GM19395 (cell line): ENCODE results near the gene VAPB.

Source experiments
- ATAC-seq: cut with Tn5 transposase; IDR thresholded peaks from one replicate; pipeline ENCODE4 v1.9.1; 2021; ENCODE audit warnings: mild to moderate bottlenecking, moderate library complexity; ENCODE audit not compliant: unreplicated experiment

VAPB gene

DNA sequence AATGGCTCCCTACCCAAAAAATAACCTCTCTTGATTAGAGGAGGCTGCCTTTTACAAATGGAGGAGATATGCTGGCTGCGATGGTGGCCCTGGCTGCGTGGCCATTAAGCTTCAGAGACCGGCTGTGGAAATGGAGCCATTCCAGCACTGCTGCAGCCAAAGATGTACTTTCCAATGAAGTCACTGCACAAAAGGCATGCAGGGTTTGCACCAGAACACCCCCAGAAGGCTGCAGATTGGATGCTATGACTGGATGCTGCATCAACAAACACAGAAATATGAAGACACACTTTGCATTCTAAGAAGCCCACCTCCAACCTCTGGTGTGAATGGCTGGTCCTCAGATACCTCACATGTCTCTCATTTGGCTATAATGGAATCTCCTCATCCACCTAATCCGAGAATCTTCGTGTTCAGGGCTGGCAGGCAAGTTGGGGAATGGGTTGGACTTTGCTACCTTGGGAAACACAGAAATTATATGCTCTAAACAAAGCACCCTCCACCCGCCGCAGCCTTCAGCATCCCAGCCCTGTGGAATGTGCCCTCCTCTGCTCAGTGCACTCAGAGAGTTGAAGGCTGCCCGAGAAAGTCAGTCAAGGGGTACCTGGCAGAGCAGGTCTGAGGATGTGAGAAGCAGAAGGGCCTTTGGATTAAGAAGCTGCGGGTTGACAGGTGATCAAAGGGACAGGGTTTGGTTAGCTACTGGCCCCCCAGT is 90.9 kb downstream of the VAPB start:
- ATAC-seq: no peak

DNA sequence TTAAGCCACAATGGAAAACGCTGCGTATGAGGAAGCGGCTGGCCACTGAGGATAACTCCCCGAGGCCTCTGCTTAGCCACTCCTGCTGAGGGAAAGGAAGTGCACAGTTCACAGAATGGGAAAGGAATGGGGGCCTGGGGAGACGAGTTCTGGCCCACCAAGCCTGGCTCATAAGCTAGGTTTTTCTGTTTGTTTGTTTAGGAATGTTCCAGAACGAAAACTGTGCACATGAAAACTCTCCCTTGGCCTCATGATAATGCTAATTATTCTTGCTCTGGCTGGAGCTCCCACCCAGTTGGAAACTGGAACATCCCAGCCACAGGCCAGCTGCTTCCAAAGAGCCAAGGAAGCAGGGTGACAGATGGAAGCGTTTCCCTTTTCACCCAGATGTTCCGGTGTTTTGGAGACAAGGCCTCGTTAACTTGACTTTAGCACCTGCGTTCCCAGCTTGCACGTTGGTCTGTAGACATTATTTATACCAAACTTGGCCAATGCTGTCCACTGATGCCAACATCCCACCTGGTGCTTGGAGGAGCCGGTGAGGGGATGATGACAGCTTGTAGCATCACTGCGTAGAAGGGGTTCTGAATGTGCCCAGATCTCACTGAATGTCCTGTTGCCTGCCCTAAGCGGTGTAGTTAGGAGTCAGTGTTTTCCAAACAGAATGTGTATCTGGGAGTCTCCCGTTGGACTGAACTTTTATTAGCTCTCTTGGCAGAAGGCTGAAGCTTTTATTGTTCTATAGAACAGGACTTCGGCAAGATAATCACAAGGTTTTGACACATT is 91.7 kb downstream of the VAPB start:
- no peak for ATAC-seq

DNA sequence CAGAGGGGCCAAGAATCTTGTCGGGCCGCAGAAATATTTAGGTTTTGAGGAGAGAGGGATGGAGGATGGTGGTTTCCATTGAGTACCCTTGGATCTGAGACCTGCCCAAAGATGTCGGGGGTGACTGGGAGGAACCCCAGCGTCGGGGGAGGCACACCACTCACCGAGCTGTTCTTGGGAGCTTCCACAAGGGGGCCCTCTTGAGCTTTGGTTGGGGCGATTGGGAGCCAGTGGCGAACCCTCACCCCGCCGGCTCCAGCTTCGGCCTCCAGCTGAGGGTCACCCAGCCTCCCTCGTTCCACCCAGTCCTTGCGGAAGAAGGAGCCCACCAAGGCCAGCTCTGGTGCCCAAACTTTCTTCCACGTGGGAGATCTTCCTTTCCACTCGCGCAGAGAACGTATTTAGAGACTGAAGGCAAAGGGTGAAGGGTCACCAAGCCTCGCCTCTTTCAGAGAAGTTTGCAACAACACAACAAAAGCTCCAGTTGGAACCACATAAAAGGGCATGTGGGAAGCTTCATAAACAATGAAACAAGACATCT is 92.5 kb downstream of the VAPB start:
- no peak for ATAC-seq

DNA sequence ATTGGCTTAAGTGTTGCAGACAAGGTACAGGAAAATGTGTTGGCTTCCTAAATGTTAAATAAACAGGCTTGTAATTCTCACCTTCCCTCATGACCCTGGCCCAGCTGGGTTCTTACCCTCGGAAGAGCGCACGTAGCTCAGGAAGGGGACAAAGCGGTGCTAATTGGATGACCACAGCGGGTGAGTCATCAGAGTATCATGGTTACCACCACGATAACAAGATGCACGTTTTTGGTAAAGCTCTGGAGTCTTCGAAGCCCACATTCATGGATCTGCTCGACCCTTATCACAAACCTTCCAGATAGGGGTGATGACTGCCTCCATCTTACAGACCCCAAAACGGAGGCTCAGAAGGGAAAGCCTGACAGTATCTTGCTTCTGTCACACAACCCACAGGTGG is 93.4 kb downstream of the VAPB start:
- no peak for ATAC-seq

DNA sequence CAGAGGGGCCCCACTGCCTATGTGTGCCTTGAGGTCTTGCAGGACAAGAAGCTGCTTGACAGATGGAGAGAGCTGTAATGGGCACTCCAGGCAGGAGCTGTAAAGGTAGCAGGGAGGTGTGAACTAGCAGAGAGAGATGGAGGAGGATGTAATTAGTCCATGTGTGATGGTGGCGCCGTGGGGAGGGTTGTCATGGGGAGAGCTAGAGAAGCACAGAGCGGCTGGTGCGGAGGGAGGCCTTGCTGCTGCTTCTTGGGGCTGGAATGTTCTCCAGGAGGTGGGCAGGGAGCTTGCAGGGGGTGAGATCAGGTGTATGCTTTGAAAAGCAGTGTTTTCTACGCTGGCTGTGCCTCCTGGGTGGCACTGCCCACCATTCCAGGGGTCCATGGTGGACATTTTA is 94.0 kb downstream of the VAPB start:
- ATAC-seq: no peak

DNA sequence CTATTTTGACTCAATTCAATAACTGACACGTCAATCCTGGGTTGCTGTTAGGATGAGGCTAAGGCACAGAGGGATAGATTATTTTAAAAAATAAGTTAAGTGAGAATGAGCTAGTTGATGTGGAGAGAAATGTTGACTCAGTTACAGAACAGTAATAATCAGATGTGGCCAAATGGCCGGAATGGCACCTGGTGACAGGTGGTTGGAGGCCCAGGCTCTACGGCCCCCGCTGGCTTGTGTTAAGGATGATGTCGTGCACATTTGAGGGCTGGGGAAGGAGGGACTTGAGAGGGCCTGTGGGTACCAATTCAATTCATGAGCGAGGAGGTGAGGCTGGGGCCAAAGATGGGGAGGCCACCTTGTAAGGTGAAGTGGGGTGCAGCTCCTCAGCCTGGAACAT is 94.4 kb downstream of the VAPB start:
- no peak for ATAC-seq

DNA sequence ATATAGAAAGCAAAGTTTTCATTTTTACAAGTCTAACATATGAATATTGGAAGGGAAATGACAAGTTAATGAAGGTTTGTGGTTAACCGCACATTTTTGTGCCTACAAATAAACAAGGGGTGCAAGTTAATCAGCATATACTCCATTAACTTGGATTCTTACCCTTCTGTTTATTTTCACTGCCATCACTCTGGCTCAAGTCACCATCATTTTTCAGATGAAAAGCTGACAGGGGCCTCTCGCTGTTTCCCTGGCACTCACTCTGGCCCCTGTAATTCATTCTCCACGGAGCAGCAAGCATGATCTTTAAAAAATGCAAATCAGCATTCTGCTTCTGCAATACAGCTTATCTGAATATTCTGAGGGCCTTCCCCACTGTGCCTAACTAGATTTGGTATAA is 96.4 kb downstream of the VAPB start:
- no peak for ATAC-seq

DNA sequence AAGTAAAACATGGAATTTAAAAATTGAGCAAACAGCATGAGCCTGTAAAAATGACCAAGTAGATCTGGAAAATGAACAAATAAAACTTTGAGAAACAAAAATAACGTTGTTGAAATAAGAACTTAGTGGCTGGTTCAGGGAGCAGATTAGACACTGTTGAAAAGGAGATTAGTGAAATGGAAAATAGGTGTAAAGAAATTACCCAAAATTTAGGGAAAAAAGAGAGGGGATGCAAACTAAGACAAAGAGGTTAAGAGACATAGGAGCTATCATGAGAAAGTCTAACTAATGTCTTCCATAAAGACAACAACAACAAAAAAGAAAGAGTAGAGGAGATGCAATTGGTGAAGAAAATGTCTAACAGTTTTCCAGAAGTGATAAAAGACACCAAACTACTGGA is 97.2 kb downstream of the VAPB start:
- ATAC-seq: no peak

DNA sequence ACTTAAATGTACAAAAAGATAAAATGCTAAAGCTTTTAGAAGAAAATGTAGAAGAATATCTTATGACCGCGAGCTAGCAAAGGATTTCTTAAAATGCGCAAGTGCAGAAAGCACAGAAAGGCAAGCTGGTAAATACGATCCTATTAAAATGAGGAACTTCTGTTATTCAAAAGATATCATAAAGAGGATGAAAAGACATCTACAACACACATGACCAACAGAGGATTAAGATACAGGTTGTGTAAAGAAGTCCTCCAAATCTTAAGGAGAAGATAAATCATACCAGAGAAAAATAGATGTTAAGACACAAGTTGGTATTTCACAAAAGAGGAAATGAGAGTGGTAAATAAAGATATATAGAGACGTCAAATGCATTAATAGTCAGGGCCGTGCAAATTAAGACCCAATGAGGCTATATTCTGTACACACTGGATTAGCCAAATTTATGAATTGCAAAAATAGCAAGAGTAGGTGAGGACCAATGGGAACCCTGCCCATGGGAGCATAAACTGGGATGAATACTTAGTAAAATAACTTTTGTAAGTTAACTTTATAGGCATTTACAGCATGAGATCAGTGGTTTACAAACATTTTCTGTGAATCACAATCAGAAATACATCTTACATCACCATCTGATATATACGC is 103.2 kb downstream of the VAPB start:
- ATAC-seq: no peak

DNA sequence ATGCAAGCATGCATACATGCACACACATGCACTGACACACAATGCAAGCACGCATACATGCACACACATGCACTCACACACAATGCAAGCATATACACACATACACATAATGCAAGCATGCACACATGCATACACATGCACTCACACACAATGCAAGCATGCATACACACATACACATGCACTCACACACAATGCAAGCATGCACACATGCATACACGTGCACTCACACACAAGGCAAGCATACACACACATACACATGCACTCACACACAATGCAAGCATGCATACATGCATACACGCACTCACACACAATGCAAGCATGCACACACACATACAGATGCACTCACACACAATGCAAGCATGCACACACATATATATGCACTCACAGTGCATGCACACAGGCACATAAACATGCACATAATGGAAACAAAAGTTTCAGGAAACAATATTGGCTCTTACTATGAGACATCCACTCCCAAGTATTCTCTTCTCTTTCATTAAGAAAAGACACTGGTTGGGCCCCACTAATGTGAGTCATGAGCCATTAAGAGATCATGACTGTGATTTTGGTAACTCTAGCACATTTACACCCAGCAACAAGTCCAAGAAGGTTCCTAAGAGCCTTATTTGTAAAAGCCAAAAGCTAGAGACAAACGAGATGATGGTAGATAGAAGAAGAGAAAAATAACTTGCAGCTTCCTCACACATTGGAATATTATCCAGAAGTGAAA is 103.9 kb downstream of the VAPB start:
- ATAC-seq: no peak

DNA sequence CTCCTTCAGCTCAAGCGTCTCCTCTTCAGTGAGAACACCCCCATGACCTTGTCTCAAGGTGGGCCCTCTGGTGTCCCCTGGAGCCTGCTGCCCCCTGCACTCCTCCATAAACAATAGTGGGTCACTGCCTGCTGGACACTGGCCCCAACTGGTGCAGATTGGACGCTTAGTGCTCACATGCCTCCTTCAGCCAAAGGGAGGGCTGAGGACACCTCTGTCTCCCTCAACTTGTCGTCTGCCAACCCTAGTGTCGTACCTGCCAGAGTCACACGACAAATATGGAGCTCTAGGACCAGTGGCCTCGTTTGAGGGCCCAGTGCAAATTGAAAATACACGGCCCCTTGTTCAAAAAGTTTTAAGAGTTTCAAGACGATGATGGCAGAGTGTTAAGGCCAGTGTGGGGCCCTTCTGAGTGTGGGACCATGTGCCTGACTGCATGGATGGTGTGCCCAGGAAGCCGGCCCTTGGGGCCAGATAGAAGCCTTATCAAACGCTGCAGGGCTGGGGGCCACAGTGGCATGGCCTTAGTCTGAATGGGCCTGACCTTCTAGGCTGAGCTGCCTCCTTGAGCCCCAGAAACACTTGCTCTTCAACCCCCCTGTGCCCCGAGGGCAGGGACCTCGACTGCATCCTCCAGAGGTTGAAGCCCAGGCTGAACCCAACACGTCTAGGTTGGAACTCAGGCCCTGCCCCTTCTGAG is 106.0 kb downstream of the VAPB start:
- ATAC-seq: no peak

DNA sequence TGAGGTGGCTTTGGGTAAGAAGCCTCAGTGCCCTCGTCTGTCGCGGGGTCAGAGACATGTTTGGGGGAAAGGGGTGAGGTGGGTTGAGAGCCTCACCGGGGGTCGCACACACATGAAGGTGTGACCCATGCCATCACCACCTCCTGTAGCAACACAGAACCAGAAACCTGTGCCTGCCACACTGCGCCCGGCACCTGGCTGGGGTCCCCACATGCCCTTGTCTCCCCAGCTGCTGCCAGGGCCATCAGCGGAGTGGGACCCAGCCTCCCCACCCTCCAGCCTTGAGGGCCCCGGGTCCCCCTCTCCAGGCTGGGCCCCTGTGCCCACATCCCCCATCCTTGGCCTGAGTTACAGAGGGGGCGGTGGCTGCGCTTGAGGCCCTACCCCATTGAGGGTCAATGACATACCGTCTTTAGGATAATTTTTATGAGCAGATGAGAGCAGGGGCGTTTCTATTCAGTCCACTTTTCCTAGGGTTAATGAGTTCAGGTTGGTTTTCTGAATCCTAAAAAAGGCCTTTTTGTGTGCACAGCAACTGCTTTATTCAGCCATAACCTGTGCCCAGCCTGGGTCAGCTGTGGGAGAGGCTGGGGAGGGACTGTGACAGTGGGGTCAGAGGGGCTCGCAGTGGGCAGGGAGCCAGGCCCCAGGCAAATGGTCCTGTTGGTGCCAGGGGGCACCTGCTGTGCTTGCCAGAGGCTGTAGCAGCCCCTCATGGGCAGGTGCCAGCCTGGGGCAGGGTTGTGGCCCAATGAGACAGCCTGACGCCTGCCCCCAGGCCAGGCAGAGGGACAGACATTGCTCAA is 106.8 kb downstream of the VAPB start:
- no peak for ATAC-seq

DNA sequence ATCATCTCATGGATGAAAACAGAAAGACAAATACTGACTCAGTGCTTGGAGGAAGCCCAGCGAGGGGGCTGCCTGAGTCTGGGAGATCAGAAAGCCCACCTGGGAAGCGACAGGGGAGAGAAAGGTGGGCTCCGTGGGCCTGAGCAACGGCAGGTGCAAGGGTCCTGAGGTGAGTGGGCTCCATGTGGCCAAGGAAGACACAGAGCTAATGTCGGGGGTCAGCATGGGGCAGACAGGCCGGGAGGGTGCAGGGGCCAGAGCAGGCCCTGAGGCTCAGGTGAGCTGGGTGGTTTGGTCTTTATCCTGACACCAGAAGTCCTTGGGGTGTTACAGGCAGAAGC is 107.4 kb downstream of the VAPB start:
- ATAC-seq: no peak

DNA sequence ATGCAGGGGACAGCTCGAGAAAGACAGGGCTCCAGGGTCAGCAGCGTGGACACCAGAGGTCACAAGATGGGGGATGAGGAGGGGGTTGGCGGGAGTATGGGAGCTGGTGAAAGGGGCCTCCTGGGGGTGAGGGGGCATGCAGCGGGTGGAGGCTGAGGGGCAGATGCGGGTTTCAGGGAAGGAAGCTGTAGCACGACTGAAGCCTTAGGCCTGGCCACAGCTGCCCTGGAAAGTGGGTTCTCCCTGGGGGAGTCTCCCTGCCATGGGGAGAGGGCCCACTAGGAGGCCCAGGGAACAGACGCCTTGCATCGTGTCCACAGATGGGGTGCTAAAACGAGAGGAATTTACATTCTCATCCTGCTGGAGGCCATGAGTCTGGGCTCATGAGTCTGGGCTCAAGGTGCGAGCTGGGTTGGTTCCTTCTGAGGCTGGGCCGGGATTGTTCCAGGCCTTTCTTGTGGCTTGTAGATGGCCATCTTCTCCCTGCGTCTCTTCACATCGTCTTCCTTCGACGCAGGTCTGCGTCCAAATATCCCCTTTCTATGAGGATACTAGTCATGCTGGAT is 108.1 kb downstream of the VAPB start:
- no peak for ATAC-seq

DNA sequence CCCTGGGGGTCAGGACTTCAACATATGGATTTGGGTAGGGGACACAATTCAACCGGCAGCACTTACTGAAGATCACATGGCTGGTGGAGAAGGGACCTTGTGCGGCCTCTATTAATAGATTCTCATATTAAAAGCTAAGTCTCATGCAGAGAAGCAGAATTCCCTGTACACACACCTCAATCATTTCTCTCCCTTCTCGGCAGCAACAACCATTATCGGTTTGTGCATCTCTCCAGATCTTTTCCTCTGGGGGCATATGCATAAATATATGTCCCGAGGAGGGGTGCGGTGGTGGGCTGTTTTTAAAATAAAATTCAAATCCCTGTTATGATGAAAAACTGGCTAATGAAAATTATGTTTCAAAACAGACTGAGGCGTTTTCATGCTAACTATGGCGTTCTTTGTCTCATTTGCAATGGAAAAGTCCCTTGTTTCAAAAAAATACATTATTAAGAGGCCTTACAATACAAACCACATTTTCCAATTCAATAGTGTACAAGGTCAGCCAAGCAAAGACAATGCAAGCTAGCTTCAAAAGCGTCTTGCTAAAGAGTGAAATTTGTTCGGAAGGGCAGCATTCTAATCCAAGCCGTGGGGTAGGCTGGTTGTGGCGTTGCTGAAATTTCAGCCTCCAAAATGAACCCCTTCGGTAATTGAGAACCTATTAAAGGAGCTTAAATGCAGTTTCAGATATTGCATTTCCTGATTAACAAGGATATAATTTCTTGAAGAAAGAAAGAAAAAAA is 108.9 kb downstream of the VAPB start:
- no peak for ATAC-seq

DNA sequence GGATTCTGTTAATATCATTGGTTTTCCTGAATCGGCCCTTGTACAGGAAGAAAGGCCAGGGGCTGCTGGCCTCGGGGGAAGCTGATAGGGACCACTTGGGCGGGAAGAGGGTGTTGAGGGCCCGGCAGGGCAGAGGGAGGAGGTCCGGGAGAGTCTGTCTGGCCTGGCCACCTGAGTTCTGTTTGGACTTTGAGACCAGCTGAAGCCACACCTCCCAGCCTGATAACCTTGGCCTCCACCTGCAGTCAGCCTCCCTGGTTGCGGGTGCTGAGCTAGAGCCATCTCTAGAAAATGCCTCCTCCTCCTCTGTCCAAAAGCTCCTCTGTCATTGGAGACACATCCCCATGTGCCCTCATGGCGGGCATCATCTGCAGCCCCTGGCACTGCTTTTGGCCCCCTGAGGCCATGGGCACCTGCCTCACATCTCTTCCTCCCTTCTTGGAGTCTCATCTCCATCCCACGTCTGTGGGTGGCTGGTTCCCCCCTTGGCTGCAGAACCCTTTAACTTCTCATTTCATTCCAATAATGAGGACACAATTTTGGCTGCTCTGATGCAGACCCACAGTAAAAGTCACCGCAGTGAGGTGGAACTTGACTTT is 109.5 kb downstream of the VAPB start:
- no peak for ATAC-seq

DNA sequence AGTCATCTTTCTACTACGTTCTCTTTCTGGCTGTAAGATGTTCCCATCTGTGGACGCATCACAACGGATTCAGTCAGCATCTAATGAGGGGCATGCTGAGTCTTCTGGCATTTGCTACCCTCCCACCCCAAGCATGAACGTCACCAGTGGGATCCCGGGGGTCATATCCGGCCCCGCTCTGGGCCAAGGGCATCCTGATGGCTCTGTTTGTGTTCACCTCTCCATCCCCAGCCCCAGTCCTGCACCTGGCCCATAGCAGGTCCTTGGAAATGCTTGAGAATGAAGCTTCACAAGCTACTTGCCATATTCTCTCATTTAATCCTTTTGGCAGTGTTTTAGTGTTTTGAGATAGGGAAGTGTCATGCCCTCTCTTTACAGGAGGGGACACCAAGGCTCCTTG is 111.2 kb downstream of the VAPB start:
- ATAC-seq: no peak
